ENCODE data around the gene AXL.

AXL gene

DNA sequence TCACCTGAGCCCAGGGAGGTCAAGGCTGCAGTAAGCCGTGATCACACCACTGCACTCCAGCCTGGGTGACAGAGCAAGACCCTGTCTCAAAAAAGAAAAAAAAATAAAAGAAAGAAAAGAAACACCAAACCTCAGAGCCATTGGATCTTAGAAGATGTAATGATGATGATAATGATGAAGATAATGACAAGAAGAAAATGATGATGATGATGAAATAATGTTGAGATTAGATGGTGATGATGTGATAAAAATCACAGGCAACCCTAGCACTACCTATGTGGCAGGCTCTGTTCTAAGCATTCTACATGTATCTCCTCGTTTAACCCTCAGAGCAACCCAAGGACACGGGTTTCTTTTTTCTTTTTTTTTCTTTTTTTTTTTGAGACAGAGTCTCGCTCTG lies 25.1 kb downstream of the AXL start:
- Histone ChIP-seq H2AFZ (ENCODE audit: low read depth, low read length) (no peak overlapping the region), H2BK5ac (ENCODE audit: low read depth, low read length, poor library complexity, severe bottlenecking) (no peak overlapping the region), H3K4ac (ENCODE audit: low read depth in 1 of 2, low read length in 2 of 2) (no peak overlapping the region), H3K23ac (ENCODE audit: low read length in 2 of 2) (no peak overlapping the region), H3K79me1 (replicated peaks; ENCODE audit: low read length, poor library complexity, severe bottlenecking) (peaks cover 31% of the 10 kb centered on the region), H3K27me3 (ENCODE audit: control insufficient read depth in 1 of 2, insufficient read depth in 1 of 2, low read length in 2 of 2) (no peaks in the 10 kb centered on the region), H4K8ac (ENCODE audit: low read length) (no peak overlapping the region), H3K18ac (ENCODE audit: low read depth in 1 of 2, low read length in 2 of 2) (no peak overlapping the region), H3K36me3 (ENCODE audit: control insufficient read depth in 1 of 2, insufficient read depth in 2 of 2, low read depth in 1 of 2, low read length in 2 of 2) (peaks cover 89 to 95% of the 10 kb centered on the region in 2 experiments), H2BK12ac (ENCODE audit: low read length in 2 of 2) (no peak overlapping the region), H3K27ac (ENCODE audit: low read length, poor library complexity, severe bottlenecking) (no peak overlapping the region), H3K4me1 (ENCODE audit: control insufficient read depth, insufficient read depth, low read depth, low read length) (peaks cover 8% of the 10 kb centered on the region), H2AK5ac (ENCODE audit: low read length, severe bottlenecking) (no peak overlapping the region), H3K9ac (ENCODE audit: low read length) (no peak overlapping the region), H4K91ac (ENCODE audit: low read length) (no peak overlapping the region), H3K4me2 (ENCODE audit: low read length, poor library complexity, severe bottlenecking) (no peak overlapping the region), H3K14ac (ENCODE audit: low read length in 2 of 2) (no peak overlapping the region), H2BK15ac (ENCODE audit: low read depth, poor library complexity, severe bottlenecking) (no peak overlapping the region), H3K9me3 (ENCODE audit: control insufficient read depth, low read length) (no peaks in the 10 kb centered on the region), H3K4me3 (ENCODE audit: insufficient read depth in 1 of 2, low read depth in 1 of 2, low read length in 2 of 2) (no peak overlapping the region), H2BK120ac (ENCODE audit: low read depth, low read length) (no peak overlapping the region)
- DNase-seq = no peak
- 97% methylated on average over 3 of the region's 4 CpGs for WGBS

DNA sequence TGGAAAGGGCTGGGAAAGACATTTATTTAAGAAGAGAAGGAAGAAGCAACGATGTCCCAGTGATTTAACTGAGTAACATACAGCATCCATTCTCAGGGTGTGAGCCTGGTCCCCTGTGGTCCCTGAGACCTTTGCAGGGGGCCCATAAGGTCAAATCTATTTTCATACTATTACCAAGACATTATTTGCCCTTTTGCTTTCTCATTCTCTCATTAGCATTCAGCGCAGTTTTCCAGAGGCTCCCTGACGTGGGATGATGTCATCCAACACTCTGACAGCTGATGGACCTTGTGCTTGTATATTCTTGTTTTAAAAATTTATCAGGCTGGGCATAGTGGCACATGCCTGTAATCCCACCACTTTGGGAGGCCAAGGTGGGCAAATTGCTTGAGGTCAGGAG lies 26.8 kb downstream of the AXL start:
- no peak overlapping the region for H2BK12ac ChIP-seq (ENCODE audit: low read length in 2 of 2)
- no peak overlapping the region for H4K91ac ChIP-seq (ENCODE audit: low read length)
- no peak overlapping the region for H2BK5ac ChIP-seq (ENCODE audit: low read depth, low read length, poor library complexity, severe bottlenecking)
- H2BK120ac ChIP-seq (ENCODE audit: low read depth, low read length) = no peak overlapping the region
- H2BK15ac ChIP-seq (ENCODE audit: low read depth, poor library complexity, severe bottlenecking) = no peak overlapping the region
- no peak overlapping the region for H3K4me2 ChIP-seq (ENCODE audit: low read length, poor library complexity, severe bottlenecking)
- no peak for DNase-seq
- no peak overlapping the region for H3K4me3 ChIP-seq (ENCODE audit: insufficient read depth in 1 of 2, low read depth in 1 of 2, low read length in 2 of 2)
- H3K14ac ChIP-seq (ENCODE audit: low read length in 2 of 2) = no peak overlapping the region
- no peaks in the 10 kb centered on the region for H3K9me3 ChIP-seq (ENCODE audit: control insufficient read depth, low read length)
- H2AFZ ChIP-seq (ENCODE audit: low read depth, low read length) = no peak overlapping the region
- peaks cover 92 to 95% of the 10 kb centered on the region in 2 experiments for H3K36me3 ChIP-seq (ENCODE audit: control insufficient read depth in 1 of 2, insufficient read depth in 2 of 2, low read depth in 1 of 2, low read length in 2 of 2)
- H2AK5ac ChIP-seq (ENCODE audit: low read length, severe bottlenecking) = no peak overlapping the region
- H3K4me1 ChIP-seq (ENCODE audit: control insufficient read depth, insufficient read depth, low read depth, low read length) = peaks cover 6% of the 10 kb centered on the region
- H3K18ac ChIP-seq (ENCODE audit: low read depth in 1 of 2, low read length in 2 of 2) = no peak overlapping the region
- H3K9ac ChIP-seq (ENCODE audit: low read length) = no peak overlapping the region
- no peak overlapping the region for H3K23ac ChIP-seq (ENCODE audit: low read length in 2 of 2)
- no peak overlapping the region for H4K8ac ChIP-seq (ENCODE audit: low read length)
- H3K4ac ChIP-seq (ENCODE audit: low read depth in 1 of 2, low read length in 2 of 2) = no peak overlapping the region
- whole genome bisulfite sequencing = 92% methylated on average over 3 of the region's 3 CpGs
- H3K27ac ChIP-seq (ENCODE audit: low read length, poor library complexity, severe bottlenecking) = no peak overlapping the region
- H3K27me3 ChIP-seq (ENCODE audit: control insufficient read depth in 1 of 2, insufficient read depth in 1 of 2, low read length in 2 of 2) = no peaks in the 10 kb centered on the region
- peaks cover 33% of the 10 kb centered on the region for H3K79me1 ChIP-seq (replicated peaks; ENCODE audit: low read length, poor library complexity, severe bottlenecking)

DNA sequence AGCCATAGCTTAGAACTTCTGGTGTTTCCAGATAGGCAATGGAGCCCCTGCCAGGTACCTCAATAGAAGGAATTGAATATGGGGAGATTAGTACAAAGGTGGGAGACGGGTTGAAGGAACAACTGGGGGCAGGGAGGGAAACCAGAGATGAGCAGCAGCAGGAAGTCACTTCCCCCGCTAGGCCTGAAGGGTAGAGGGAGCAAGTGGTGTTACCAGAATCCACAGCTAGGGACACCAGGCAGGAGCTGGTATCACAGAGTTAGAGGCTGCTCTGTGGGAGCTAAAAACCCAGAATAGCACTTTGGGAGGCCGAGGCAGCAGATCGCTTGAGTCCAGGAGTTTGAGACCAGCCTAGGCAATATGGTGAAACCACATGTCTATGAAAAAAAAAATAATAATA lies 29.9 kb downstream of the AXL start:
- Histone ChIP-seq H2AK5ac (ENCODE audit: low read length, severe bottlenecking) (peak overlapping the region; percentile 54), H3K27me3 (ENCODE audit: control insufficient read depth in 1 of 2, insufficient read depth in 1 of 2, low read length in 2 of 2) (no peaks in the 10 kb centered on the region), H3K4ac (ENCODE audit: low read depth in 1 of 2, low read length in 2 of 2) (no peak overlapping the region), H3K14ac (ENCODE audit: low read length in 2 of 2) (no peak overlapping the region), H3K9ac (ENCODE audit: low read length) (no peak overlapping the region), H4K91ac (ENCODE audit: low read length) (no peak overlapping the region), H2BK12ac (ENCODE audit: low read length in 2 of 2) (no peak overlapping the region), H3K36me3 (ENCODE audit: control insufficient read depth in 1 of 2, insufficient read depth in 2 of 2, low read depth in 1 of 2, low read length in 2 of 2) (peaks cover 89 to 94% of the 10 kb centered on the region in 2 experiments), H2BK120ac (ENCODE audit: low read depth, low read length) (no peak overlapping the region), H3K4me2 (ENCODE audit: low read length, poor library complexity, severe bottlenecking) (no peak overlapping the region), H4K8ac (ENCODE audit: low read length) (no peak overlapping the region), H3K79me1 (replicated peaks; ENCODE audit: low read length, poor library complexity, severe bottlenecking) (peaks cover 32% of the 10 kb centered on the region), H3K18ac (ENCODE audit: low read depth in 1 of 2, low read length in 2 of 2) (no peak overlapping the region), H2BK5ac (ENCODE audit: low read depth, low read length, poor library complexity, severe bottlenecking) (no peak overlapping the region), H2BK15ac (ENCODE audit: low read depth, poor library complexity, severe bottlenecking) (no peak overlapping the region), H3K4me3 (ENCODE audit: insufficient read depth in 1 of 2, low read depth in 1 of 2, low read length in 2 of 2) (no peak overlapping the region), H3K4me1 (ENCODE audit: control insufficient read depth, insufficient read depth, low read depth, low read length) (peaks cover 9% of the 10 kb centered on the region), H3K9me3 (ENCODE audit: control insufficient read depth, low read length) (no peaks in the 10 kb centered on the region), H2AFZ (ENCODE audit: low read depth, low read length) (no peak overlapping the region), H3K23ac (ENCODE audit: low read length in 2 of 2) (peak overlapping the region in 1 of 2 experiments; percentile 52), H3K27ac (ENCODE audit: low read length, poor library complexity, severe bottlenecking) (no peak overlapping the region)
- 95% methylated on average over 2 of the region's 4 CpGs for WGBS
- DNase-seq = no peak

DNA sequence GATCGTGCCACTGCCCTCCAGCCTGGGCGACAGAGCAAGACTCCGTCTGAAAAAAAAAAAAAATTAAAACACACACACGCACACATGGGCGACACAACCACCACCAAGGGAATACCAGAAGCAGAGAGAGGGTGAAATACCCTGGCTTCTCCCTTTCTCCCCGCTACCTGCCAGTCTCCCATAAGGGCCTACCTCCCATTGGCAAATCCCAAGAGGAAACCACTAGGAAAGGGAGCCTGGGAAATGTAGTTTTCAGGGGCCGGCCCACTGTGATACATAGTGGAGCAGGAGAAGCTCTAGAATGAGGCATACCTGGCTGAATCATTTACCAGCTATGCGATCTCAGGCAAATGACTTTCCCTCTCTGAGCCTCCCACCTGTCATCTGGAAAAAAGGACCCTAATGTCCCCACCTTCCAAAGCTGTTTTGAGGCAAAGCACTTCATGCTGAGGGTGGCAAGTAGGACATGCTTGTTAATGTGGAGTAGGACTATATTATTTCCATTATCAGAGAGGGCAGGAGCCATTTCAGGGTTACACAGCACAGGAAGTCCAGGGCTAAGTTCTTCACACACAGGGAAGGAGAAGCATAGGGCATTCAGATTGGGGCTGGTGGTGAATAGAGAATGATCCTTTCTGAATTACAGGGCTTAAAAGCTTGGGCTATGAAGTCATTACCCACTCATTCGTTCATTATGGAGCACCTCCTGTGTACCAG lies 30.8 kb downstream of the AXL start:
- no peak overlapping the region for H3K4me3 ChIP-seq (ENCODE audit: insufficient read depth in 1 of 2, low read depth in 1 of 2, low read length in 2 of 2)
- H2BK15ac ChIP-seq (ENCODE audit: low read depth, poor library complexity, severe bottlenecking) = no peak overlapping the region
- no peak overlapping the region for H3K18ac ChIP-seq (ENCODE audit: low read depth in 1 of 2, low read length in 2 of 2)
- H3K27ac ChIP-seq (ENCODE audit: low read length, poor library complexity, severe bottlenecking) = no peak overlapping the region
- H3K23ac ChIP-seq (ENCODE audit: low read length in 2 of 2) = no peak overlapping the region
- no peaks in the 10 kb centered on the region for H3K9me3 ChIP-seq (ENCODE audit: control insufficient read depth, low read length)
- peaks cover 34% of the 10 kb centered on the region for H3K79me1 ChIP-seq (replicated peaks; ENCODE audit: low read length, poor library complexity, severe bottlenecking)
- H3K4ac ChIP-seq (ENCODE audit: low read depth in 1 of 2, low read length in 2 of 2) = no peak overlapping the region
- no peak overlapping the region for H2AFZ ChIP-seq (ENCODE audit: low read depth, low read length)
- no peak overlapping the region for H3K9ac ChIP-seq (ENCODE audit: low read length)
- H3K36me3 ChIP-seq (ENCODE audit: control insufficient read depth in 1 of 2, insufficient read depth in 2 of 2, low read depth in 1 of 2, low read length in 2 of 2) = peaks cover 90 to 94% of the 10 kb centered on the region in 2 experiments
- no peak overlapping the region for H2BK120ac ChIP-seq (ENCODE audit: low read depth, low read length)
- DNase-seq = no peak
- no peak overlapping the region for H2BK12ac ChIP-seq (ENCODE audit: low read length in 2 of 2)
- H2BK5ac ChIP-seq (ENCODE audit: low read depth, low read length, poor library complexity, severe bottlenecking) = no peak overlapping the region
- no peak overlapping the region for H4K8ac ChIP-seq (ENCODE audit: low read length)
- WGBS = 94% methylated on average over 7 of the region's 9 CpGs
- no peak overlapping the region for H2AK5ac ChIP-seq (ENCODE audit: low read length, severe bottlenecking)
- no peak overlapping the region for H3K4me2 ChIP-seq (ENCODE audit: low read length, poor library complexity, severe bottlenecking)
- no peaks in the 10 kb centered on the region for H3K27me3 ChIP-seq (ENCODE audit: control insufficient read depth in 1 of 2, insufficient read depth in 1 of 2, low read length in 2 of 2)
- no peak overlapping the region for H3K14ac ChIP-seq (ENCODE audit: low read length in 2 of 2)
- H3K4me1 ChIP-seq (ENCODE audit: control insufficient read depth, insufficient read depth, low read depth, low read length) = peaks cover 9% of the 10 kb centered on the region
- H4K91ac ChIP-seq (ENCODE audit: low read length) = no peak overlapping the region

Data from mesenchymal stem cell (in vitro differentiated cells and primary cell).